ENCODE data around the gene SORBS2. TPM values are rescaled to one million over a fixed set of nuclear protein-coding genes. Genes with fewer than 3 reads are reported as not detected.

Gene SORBS2
- total RNA-seq, 1 experiment from 2014 or later = 0.10 TPM

GRCh38 chr4:185693548-185694215 is 118.3 kb downstream of the SORBS2 start:
- no peak for DNase-seq
- H3K9me3 ChIP-seq = no peaks in the 10 kb centered on the region
- no peaks in the 10 kb centered on the region for H3K27me3 ChIP-seq
- H3K36me3 ChIP-seq = no peaks in the 10 kb centered on the region
- no peak overlapping the region for H3K4me3 ChIP-seq

DNA sequence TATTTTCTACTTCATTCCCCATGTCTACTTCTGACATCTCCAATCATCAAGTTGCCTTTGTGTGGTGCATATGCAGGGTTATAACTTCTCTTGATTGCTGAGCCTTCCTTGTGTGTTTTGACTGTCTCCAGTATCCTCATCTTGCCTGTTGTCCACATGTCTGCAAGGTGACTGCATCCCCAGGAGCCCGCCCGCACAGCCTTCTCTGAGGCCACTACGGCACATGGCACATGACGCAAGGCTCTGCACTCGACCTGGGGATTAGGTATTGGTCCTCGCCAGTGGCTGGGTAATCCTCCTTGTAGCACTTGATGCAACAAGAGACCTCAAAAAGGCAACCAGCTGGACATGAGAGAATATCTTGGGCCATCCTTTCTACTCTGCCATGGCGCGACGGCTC is 122.6 kb downstream of the SORBS2 start:
- Histone ChIP-seq H3K9me3 (no peaks in the 10 kb centered on the region), H3K36me3 (no peaks in the 10 kb centered on the region), H3K4me3 (no peak overlapping the region), H3K27me3 (no peaks in the 10 kb centered on the region)
- DNase-seq = no peak

GRCh38 chr4:185685804-185686203 is 126.2 kb downstream of the SORBS2 start:
- Histone ChIP-seq H3K9me3 (no peaks in the 10 kb centered on the region), H3K27me3 (no peaks in the 10 kb centered on the region), H3K36me3 (no peaks in the 10 kb centered on the region), H3K4me3 (no peak overlapping the region)
- DNase-seq = no peak

DNA sequence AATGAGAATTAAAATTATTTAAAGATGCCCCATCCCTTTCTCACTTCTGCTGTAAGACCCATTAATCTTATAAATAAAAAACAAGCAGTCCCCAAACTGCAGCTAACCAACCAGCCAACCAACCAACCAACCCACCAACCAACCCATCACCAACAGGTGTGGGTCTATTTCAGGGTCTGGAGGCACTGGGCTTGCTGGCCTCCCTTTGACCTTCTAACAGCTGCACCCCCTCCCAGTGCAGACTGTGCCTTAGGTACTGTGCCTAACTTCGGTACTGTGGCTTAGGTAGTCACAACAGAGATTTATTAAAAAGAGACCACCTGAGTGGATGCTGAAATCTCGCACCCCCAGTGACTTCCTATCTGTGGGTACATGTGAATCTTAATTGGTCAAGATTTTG is 128.1 kb downstream of the SORBS2 start:
- no peaks in the 10 kb centered on the region for H3K9me3 ChIP-seq
- no peak overlapping the region for H3K4me3 ChIP-seq
- no peak for DNase-seq
- H3K36me3 ChIP-seq = no peaks in the 10 kb centered on the region
- no peaks in the 10 kb centered on the region for H3K27me3 ChIP-seq

DNA sequence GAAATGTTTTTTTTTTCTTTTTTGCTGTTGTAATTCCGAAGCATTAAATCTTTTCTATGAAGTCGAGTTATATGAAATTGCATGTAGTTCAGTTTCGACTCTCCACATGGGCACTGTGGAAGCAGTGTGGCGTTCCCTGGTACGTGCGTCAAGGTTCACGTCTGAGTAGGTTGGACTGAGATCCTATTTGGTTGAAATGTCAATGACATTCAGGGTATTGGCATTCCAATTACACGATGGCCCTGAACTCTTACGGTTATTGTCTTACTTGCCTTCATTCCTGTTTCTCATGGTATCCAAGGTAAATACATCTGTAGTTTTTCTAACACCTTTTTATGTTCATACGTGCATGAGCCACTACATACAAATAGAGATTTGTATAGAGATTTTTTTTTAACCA is 128.8 kb downstream of the SORBS2 start:
- no peak for DNase-seq
- H3K4me3 ChIP-seq = no peak overlapping the region
- H3K9me3 ChIP-seq = no peaks in the 10 kb centered on the region

DNA sequence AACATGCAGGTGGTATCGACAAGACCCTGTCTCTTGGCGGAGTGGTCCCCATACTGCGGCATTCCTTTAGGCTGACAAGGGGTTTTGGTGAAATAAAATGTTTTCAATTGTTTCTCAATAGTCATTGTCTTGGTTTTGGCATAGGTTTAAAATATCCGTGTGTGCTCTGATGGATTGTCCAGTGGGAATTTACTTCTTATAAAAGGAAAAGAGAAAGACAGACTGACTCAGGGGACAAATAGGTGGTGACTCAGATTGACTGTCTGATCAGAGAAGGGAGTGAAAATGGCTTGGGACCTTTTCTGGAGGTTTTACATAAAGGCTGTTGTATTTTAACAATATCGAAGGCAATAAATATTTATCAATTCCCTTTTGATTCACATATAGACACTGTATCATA is 129.8 kb downstream of the SORBS2 start:
- H3K9me3 ChIP-seq = no peaks in the 10 kb centered on the region
- no peaks in the 10 kb centered on the region for H3K36me3 ChIP-seq
- DNase-seq = no peak
- H3K4me3 ChIP-seq = no peak overlapping the region
- H3K27me3 ChIP-seq = no peaks in the 10 kb centered on the region

More for the DNA sequence above, 128.8 kb downstream of the SORBS2 start:
- no peaks in the 10 kb centered on the region for H3K36me3 ChIP-seq
- no peaks in the 10 kb centered on the region for H3K27me3 ChIP-seq

DNA sequence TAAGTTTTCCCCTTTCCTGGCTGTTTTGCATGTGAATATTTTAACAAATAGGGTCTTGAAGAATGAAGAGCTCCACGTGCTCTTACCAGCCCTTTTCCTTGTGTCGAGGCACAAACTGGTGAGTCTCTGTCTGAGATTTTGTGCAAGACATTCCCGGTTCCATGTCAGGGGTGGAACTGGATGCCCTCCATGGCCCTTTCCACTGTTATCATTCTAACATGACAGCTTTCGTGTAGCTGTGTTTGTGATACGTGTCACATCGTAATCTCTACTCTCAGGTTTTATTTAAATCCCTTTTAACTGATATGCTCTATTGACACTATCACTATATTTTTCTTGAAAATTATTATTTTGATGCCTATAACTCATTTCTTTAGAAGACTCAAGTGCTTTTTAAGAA is 130.4 kb downstream of the SORBS2 start:
- H3K9me3 ChIP-seq = no peaks in the 10 kb centered on the region

DNA sequence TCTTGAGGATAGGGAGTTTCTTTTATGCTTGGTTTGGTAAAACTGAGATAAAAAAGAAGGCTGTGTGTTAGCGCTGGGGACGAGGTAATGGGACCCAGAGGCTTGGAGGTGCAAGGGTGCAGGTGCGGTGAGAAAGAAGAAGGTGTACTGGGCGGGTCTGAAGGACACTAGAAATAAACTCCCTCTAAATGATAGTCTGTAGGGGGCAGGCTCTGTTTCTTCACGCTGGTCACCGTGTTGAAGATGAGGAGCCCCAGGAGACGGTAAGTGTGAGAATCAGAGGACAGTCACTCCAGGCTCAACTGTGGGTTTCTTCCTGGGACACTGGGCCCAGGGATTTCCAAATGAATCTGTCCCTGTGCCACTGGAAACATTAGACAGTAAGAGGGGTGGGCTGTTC is 131.4 kb downstream of the SORBS2 start:
- Histone ChIP-seq H3K9me3 (no peaks in the 10 kb centered on the region), H3K36me3 (no peaks in the 10 kb centered on the region), H3K27me3 (no peaks in the 10 kb centered on the region), H3K4me3 (no peak overlapping the region)
- DNase-seq = no peak

More for the DNA sequence above, 130.4 kb downstream of the SORBS2 start:
- H3K4me3 ChIP-seq = no peak overlapping the region
- H3K27me3 ChIP-seq = no peaks in the 10 kb centered on the region
- no peaks in the 10 kb centered on the region for H3K36me3 ChIP-seq
- no peak for DNase-seq

DNA sequence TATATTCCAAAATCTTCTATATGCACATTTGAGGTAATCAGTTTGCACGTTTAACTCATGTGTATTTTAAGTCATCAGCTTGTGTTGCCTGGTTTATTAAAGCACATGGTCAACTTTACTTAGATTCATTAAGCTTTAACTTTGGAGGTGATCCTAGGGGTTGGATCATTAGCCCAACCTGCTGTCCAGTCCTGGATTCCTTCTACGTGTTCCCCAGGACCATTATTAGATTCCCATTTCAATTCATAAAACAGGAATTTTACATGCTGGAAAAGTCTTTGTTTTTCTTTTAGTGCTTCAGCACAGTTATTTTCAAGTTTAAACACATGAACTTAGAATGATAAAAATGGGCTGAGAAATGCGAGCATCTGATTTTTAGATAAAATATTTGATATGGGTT is 132.5 kb downstream of the SORBS2 start:
- Histone ChIP-seq H3K9me3 (no peaks in the 10 kb centered on the region), H3K4me3 (no peak overlapping the region), H3K27me3 (no peaks in the 10 kb centered on the region), H3K36me3 (no peaks in the 10 kb centered on the region)
- no peak for DNase-seq

- no peak overlapping the region for H3K4me3 ChIP-seq
- no peaks in the 10 kb centered on the region for H3K9me3 ChIP-seq
- no peaks in the 10 kb centered on the region for H3K27me3 ChIP-seq
- no peaks in the 10 kb centered on the region for H3K36me3 ChIP-seq
- no peak for DNase-seq
Measured at GRCh38 chr4:185677637-185678314, 134.2 kb downstream of the SORBS2 start.

GRCh38 chr4:185672618-185673017 is 139.4 kb downstream of the SORBS2 start:
- Histone ChIP-seq H3K4me3 (no peak overlapping the region), H3K9me3 (no peaks in the 10 kb centered on the region), H3K36me3 (no peaks in the 10 kb centered on the region), H3K27me3 (no peaks in the 10 kb centered on the region)
- no peak for DNase-seq

DNA sequence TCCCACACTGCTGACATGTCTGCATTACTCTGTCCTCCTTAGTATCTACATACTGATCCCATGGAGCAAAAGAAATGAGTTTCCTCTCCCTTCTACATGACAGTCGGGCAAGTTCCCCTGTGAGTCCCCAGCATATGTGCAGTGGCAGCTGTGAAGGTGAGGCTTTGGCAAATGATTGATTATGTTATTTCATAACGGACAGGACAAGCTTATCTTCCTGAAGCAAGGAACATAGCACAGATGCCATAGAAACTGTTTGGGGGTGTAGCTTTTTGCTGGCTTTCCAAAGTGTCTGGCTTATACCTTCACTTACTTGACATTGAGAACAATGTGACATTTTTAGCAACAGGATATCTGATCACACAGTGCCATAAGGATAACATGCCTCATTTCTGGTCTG is 139.8 kb downstream of the SORBS2 start:
- Histone ChIP-seq H3K36me3 (no peaks in the 10 kb centered on the region), H3K27me3 (no peaks in the 10 kb centered on the region), H3K4me3 (no peak overlapping the region), H3K9me3 (no peaks in the 10 kb centered on the region)
- DNase-seq = no peak

DNA sequence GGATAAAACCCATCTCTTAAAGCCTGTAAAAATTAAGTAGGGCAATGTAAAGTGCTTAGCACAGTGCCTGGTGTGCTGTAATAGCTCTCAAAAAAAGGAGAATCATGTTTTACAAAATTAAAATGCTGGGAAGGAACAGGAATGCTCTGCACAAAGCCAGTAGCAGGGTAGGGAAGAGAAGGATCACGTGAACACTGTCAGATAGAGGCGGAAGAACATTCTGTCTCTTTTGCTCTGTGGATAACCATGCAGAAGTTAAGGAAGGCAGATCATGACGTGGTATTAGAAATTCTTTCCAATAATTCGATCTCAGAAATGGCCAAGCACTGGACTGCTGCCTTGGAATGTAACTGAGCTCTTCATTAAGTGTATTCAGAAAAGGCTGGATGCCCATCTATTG is 140.5 kb downstream of the SORBS2 start:
- Histone ChIP-seq H3K27me3 (no peaks in the 10 kb centered on the region), H3K36me3 (no peaks in the 10 kb centered on the region)
- no peak for DNase-seq

GRCh38 chr4:185671066-185671465 is 140.9 kb downstream of the SORBS2 start:
- Histone ChIP-seq H3K9me3 (no peaks in the 10 kb centered on the region), H3K27me3 (no peaks in the 10 kb centered on the region), H3K4me3 (no peak overlapping the region), H3K36me3 (no peaks in the 10 kb centered on the region)
- DNase-seq = no peak

More for the DNA sequence above, 140.5 kb downstream of the SORBS2 start:
- Histone ChIP-seq H3K4me3 (no peak overlapping the region), H3K9me3 (no peaks in the 10 kb centered on the region)

- no peaks in the 10 kb centered on the region for H3K27me3 ChIP-seq
- H3K4me3 ChIP-seq = no peak overlapping the region
- H3K36me3 ChIP-seq = no peaks in the 10 kb centered on the region
- no peaks in the 10 kb centered on the region for H3K9me3 ChIP-seq
- no peak for DNase-seq
Measured at GRCh38 chr4:185669288-185669687, 142.7 kb downstream of the SORBS2 start.

DNA sequence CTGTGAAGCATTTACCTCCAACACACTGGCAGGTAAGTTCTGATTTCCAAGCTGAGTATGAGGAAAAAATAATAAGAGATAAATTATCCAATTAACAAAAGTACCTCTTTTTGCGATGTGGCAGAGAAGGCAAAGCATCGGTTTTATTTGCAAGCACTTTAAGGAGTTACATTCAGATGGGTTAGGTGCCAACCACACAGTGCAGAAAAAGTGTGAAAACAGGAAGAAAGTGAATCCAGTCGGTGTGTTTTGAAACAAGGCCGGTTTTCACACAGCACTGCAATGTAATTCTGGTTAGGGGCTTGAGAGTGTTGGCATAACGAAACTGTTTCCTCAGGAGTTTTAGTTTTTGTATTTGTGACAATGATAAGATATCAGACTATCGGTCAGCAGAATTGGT is 145.8 kb downstream of the SORBS2 start:
- no peaks in the 10 kb centered on the region for H3K27me3 ChIP-seq
- DNase-seq = no peak
- no peaks in the 10 kb centered on the region for H3K36me3 ChIP-seq

DNA sequence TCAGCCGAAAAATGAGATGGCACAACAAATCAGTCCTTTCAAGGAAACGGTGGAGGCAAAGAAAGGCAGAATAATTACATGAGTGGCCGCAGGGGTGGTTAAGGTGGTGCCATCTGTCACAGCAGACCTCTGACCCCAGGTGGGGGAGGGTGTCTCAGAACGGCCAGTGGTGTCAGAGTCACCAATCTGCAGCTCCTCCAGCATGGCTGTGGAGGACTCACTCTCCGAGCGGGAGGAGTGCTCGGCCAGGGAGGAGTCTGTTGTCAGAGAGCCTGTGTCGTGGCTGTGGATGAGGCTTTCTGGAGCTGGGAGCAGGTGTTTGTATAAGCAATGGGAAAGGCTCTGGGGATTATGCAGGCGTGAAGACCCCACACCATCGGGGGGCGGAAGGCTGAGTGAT is 146.3 kb downstream of the SORBS2 start:
- H3K36me3 ChIP-seq = no peaks in the 10 kb centered on the region

More for the DNA sequence above, 145.8 kb downstream of the SORBS2 start:
- Histone ChIP-seq H3K4me3 (no peak overlapping the region), H3K9me3 (no peaks in the 10 kb centered on the region)

GRCh38 chr4:185664481-185664880 is 147.5 kb downstream of the SORBS2 start:
- Histone ChIP-seq H3K9me3 (no peaks in the 10 kb centered on the region), H3K27me3 (no peaks in the 10 kb centered on the region), H3K36me3 (no peaks in the 10 kb centered on the region), H3K4me3 (no peak overlapping the region)
- no peak for DNase-seq

More for the DNA sequence above, 146.3 kb downstream of the SORBS2 start:
- Histone ChIP-seq H3K9me3 (no peaks in the 10 kb centered on the region), H3K4me3 (no peak overlapping the region), H3K27me3 (no peaks in the 10 kb centered on the region)
- no peak for DNase-seq
